ENCODE data around the gene ASXL1.
"Not testable (repeated sequence)": the region's sequence is repeated elsewhere in the genome, so short reads cannot be mapped to it uniquely, and the experiment has no call there.

ASXL1 gene

DNA sequence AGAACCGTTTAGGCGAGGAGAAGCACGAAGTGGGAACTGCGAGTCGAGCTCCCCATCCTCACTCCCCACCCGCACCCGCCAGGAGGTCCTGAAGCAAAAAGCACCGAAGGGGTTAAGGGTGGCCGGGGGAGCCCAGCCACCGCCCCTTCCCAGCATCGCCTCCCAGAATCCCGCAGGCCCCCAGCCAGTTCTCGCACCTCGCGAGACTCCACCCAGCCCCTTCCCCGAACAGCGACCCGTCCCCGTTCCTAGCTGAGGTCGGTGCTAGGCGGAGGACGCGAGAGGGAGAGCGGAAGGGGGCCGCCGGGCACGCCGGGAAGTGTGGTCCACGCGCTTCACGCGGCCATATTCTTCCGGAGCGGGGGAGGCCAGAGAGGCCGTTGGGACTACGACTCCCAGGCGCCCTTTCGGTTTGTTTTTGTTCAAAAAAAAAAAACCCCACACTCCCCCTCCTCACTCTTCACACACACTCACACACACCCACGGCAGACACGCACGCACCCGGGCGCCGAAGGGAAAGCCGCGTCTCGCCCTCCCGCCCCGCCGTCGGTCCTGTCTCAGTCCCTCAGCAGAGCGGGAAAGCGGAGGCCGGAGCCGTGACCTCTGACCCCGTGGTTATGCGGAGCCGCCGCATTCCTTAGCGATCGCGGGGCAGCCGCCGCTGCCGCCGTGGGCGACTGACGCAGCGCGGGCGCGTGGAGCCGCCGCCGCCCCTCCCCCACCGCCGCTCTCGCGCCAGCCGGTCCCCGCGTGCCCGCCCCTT, at the start of gene ASXL1:
TSS of gene ASXL1 (plus strand) at position 463 of the 763 bp plus-strand sequence. CDS start 445 bp downstream, outside the sequence.
- DNase-seq (ENCODE audit: low read depth): peak; percentile 87

DNA sequence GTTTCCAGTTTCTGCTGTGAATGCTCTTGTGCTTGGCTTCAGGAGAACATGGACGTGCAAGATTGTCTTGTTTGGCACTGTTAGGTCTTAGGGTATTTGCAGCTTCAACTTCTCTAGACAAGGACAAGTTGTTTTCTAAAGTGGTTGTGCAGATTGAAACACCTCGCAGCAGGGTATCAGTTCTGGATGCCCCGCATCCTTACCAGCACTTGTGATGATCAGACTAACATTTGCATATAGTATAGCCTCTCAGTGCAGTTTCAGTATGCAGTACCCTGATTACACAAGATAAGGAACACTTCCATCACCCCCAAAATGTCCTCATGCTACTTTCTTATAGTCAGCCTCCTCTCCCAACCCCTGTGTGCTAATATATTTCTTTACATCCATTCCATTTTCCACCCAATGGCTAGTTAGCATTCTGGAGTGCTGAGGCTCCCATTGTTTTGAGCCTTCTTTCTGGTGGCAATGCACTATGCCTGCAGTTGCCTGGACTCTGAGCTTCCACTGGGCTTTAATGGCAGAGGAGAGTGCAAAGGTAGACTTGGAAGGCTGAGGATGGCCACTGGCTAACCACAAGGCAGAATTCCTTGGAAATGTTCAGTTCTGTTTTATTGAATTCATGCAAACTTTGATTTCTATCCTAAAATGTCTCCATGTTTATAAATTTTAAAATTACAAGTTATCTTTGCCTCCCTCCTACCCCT, 45.3 kb upstream of the ASXL1 start:
- DNase-seq (ENCODE audit: low read depth): no peak

DNA sequence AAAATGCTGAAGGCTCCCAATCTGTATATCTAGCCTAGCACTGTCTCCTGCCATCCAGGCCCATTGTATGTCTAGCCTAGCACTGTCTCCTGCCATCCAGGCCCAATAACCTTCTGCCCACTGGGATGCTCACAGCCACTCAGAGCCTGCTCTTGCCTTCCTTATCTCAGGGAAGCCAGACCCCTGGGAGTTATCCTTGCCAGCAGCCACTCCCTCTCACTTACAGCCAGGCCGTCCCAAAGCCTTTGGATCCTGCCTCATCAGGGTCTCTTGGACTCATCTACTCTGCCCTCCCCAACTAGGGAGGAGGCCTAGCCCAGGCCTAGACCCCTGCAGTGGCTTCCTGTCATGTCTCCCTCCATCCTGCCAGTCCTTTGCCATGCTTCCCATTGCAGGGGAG, 43.4 kb upstream of the ASXL1 start:
- no peak for DNase-seq (ENCODE audit: low read depth)

DNA sequence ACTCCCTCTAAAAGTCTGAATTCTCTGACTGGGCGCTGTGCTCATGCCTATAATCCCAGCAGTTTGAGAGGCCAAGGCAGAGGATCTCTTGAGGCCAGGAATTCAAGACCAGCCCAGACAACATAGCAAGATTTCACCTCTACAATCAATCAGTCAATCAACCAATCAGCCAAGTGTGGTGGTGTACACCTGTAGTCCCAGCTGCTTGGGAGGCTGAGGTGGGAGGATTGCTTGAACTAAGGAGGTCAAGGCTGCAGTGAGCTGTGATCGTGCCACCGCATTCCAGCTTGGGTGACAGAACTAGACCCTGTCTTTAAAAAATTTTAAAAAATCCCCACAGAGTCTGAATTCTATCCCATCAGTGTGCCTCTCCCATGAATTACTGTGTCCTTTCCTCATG, 42.7 kb upstream of the ASXL1 start:
- DNase-seq (ENCODE audit: low read depth): no peak

DNA sequence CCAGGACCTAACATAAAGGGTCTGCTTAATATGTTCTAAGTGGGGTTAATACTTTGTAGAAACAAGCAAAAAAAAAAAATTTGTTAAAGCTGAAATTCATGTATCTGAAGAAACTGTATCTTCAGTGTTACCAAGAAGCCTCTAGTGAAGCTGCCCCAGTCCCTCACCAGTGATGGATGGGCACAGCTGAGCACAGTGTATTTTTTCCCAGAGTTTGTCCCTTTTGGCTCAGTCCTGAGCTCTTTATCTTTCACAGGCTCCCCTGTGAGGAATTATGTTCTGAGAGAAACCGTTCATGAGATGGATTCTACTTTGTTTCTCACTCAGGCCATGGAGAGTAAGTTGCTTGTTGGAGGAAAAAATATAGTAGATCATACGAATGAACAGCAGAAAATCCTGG, 42.2 kb upstream of the ASXL1 start:
- DNase-seq (ENCODE audit: low read depth): no peak

DNA sequence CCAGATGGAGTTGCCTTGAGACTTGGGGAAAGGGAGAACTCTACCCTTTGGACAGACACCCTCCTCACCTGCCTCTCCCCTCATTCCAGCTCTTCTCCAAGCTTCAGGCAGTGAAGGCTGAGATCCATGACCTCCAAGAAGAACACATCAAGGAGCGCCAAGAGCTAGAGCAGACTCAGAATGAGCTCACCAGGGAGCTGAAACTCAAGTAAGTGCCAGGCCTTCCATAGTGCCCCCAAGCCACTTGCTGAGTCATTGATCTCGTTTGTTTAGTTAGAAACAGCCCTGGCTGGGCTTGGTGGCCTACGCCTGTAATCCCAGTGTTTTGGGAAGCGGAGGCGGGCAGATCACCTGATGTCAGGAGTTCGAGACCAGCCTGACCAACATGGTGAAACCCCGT, 41.5 kb upstream of the ASXL1 start:
- no peak for DNase-seq (ENCODE audit: low read depth)

DNA sequence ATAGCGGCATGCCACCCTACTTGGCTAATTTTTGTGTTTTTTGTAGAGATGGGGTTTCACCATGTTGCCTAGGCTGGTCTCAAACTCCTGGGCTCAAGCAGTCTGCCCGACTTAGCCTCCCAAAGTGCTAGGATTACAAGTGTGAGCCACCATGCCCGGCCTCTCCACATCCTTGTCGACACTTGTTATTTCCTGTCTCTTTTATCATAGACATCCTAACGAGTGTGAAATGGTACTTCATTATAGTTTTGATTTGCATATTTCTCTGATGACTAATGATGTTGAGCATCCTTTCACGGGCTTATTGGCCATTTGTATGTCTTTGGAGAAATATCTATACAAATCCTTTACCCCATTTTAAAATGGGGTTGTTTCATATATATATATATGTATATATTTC, 39.0 kb upstream of the ASXL1 start:
- no peak for DNase-seq (ENCODE audit: low read depth)

DNA sequence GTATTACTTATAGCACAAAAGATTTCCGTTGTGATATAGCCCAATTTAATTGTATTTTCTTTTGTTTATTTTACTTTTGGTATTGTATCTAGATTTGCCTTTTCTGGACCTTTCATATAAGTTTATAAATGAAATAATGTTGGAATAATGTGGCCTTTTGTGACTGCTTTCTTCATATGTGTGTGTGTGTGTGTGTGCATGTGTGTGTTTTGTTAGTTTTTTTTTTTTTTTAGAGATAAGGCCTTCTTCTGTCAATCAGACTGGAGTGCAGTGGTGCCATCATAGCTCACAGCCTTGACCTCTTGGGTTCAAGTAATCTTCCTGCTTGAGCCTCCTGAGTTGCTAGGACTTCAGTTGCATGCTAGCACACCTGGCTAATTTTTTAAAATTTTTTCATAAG, 37.8 kb upstream of the ASXL1 start:
- DNase-seq (ENCODE audit: low read depth): no peak

DNA sequence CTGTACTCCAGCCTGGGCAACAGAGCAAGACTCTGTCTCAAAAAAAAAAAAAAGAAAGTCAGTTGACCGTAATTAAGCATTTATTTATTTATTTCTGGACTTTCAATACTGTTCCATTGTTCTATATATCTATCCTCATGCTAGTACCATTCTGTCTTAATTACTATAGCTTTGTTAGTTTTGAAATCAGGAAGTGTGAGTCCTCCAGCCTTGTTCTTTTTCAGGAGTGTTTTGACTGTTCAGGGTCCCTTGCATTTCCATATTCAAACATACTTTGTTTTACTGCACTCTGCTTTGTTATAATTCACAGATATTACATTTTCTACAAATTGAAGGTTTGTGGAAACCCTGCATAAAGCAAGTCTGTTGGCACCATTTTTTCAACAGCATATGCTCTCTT, 36.7 kb upstream of the ASXL1 start:
- no peak for DNase-seq (ENCODE audit: low read depth)

DNA sequence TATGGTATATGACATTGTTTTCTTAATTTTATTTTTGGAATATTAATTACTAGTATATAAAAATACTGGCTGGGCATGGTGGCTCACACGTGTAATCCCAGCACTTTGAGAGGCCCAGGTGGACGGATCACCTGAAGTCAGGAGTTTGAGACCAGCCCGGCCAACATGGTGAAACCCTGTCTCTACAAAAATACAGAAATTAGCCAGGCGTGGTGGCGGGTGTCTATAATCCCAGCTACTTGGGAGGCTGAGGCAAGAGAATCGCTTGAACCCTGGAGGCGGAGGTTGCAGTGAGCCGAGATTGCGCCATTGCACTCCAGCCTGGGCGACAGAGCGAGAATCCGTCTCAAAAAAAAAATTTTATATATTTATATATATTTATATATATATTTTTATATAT, 35.9 kb upstream of the ASXL1 start:
- not testable (repeated sequence) for DNase-seq (ENCODE audit: low read depth)

DNA sequence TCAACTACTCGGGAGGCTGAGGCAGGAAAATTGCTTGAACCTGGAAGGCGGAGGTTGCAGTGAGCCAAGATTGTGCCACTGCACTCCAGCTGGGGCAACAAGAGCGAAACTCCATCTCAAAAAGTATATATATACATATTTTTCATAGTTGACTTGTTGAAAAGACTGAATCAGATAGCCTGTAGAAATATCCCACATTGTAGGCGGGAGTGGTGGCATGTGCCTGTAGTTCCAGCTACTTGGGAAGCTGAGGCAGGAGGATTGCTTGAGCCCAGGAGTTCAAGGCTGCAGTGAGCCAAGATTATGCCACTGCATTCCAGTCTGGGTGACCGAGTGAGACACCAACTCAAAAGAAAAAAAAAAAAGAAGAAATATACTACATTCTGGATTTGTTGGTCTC, 34.4 kb upstream of the ASXL1 start:
- not testable (repeated sequence) for DNase-seq (ENCODE audit: low read depth)

DNA sequence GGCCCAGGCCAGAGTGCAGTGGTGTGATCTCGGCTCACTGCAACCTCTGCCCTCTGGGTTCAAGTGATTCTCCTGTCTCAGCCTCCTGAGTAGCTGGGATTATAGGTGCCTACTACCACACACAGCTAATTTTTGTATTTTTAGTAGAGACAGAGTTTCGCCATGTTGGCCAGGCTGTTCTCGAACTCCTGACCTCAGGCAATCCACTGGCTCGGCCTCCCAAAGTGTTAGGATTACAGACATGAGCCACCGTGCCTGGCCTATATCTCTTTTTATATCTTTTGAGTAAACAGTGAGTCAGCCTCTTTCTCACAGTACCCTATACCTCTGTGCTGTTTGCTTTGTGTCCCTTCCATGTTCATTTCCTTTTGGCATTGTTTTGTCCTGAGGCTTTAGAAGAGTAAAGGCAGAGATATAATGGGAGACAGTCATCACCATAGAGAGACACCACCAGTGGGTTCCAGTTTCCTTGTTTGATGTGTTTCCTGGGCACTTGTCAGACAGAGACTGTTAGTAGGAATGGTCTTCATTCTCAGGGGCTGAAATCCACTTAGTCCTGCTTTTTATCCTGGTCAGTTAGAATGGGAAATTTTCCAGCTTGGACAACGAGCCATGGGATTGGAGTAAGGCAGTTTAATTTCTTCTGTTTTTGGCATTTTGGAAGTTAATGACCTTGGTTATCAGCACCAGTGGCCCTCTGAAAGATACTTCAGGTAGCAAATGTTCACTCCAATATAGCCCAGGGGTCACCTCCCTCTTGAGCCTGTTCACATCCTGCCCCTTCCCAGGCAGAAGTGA, 32.2 kb upstream of the ASXL1 start:
- DNase-seq (ENCODE audit: low read depth): no peak

DNA sequence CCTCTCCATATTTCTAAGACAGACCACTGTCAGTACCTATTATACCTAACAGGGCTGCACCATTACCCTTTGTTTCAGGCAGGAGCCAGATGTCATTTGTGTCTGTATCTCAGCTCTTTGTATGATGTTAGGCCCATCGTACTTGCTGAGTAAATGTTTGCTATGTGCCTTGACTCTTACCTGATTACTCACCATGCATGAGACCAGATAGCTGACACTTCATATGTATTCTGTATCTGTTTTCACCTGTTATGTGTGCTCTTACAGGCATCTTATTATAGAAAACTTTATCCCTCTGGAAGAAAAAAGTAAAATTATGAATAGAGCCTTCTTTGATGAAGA, 31.7 kb upstream of the ASXL1 start:
- DNase-seq (ENCODE audit: low read depth): no peak

DNA sequence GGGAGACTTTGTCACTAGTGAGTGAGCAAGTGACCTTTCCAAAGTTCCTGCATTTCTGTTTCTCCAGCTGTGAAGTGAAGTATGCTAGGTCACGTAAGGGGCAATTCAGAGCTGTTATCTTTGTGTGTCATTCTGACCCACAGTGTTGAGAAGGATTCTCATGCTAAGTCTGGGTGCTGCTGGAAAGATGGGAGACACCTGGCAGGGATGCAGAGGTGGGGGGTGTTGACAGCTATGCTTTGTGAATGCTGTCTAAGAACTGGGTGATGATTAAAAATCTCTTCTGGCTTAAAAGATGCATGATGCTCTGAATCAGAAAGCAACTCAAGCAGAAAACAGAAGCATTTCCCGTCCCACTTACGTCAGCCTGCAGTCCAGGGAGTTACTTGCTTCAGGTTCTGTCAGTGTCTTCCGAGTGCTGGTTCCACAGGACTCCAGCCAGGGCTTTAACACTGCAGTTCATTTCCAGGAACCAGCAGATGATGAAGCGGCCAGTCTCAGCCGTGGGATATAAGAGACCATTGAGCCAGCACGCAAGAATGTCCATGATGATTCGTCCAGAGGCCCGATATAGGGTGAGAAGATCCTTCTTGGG, 30.9 kb upstream of the ASXL1 start:
- no peak for DNase-seq (ENCODE audit: low read depth)

DNA sequence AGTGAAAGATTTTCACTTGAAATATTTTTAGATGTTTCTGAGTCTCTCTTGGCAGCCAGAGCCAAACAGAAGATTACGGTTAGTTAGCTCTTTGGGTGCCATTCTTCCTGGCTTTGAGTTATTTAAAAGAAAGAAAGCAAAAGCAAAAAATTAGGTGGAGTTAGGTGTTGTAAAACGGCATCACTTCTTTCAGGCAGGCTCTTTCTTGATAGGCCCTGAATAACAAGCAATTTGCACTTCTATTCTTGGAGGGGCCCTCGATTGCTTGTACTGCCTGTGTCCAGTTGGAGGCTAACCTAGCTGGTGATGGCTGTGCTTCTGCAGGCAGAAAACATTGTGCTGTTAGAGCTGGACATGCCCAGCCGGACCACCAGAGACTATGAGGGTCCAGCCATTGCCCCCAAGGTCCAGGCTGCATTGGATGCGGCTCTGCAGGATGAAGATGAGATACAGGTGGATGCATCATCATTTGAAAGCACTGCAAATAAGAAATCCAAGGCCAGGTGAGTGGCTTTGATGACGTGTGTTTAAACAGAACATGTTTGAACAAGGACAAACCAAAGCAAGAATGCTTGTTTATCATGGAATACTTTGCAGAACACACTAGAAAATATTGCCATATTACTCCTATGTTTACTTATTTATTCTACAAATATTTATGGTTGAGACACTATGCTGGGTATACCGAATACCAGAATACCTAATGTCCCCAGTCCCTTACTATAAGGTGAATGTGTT, 28.1 kb upstream of the ASXL1 start:
- DNase-seq (ENCODE audit: low read depth): no peak

DNA sequence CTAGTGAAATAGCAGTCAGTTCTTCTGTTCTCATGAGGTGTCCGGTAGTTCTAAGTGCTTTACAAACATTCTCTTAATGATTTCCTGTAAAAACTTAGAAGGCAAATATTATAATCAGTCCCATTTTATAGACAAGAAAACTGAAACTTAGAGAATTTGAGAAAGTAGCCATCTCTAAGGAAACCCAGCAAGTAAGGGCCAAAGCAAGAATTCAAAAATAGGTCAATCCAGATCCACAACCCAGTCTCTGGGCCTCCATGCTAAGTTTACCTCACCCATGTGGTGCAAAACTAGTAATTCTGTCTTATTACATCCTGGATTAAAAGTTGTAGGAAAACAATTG, 27.6 kb upstream of the ASXL1 start:
- no peak for DNase-seq (ENCODE audit: low read depth)

DNA sequence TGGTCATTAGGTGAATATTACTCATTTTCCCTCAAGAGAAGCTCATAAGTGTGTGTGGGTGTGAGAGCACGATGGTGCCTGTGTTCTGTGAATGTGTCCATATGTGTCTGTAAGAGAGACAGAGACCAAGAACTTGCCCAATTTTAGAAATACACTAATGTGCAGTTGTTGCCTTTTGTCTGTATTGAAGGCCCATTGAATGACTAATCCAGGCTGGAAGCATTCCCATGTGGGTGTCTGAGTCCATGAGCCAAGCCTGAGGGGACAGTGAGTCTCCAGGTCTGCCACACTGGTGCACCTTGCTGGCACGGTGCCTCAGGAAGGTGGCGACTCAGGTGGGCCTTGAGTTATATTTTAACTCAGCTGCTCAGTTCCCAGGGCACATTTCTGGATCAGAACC, 25.5 kb upstream of the ASXL1 start:
- DNase-seq (ENCODE audit: low read depth): no peak

DNA sequence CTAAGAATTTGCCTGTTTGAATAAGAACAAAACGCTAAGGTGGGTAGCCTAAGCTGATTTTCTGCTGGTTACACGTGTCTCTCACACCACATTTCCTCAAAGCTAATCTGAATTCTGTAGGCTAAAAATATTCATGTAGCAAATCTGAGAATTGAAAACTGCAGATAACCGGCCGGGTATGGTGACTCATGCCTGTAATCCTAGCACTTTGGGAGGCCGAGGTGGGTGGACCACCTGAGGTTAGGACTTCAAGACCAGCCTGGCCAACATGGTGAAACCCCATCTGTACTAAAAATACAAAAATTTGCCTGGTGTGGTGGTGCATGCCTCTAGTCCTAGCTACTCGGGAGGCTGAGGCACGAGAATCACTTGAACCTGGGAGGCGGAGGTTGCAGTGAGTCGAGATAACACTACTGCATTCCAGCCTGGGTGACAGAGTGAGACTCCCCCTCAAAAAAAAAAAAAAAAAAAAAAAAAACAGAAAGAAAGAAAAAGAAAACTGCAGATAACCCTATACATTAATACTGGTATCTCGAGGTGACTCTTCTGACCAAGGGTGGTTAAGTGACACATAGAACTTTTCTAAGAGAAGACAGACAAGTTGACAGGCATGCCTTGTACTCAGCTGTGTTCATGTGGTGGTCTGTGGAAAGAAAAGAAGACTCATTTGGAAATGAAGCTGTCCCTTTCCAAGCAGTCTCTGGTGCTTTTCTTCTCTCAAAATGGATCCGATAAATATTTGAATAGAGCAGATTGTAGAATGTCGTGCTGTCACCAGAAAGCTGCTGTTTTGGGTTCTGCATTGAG, 24.7 kb upstream of the ASXL1 start:
- no peak for DNase-seq (ENCODE audit: low read depth)

DNA sequence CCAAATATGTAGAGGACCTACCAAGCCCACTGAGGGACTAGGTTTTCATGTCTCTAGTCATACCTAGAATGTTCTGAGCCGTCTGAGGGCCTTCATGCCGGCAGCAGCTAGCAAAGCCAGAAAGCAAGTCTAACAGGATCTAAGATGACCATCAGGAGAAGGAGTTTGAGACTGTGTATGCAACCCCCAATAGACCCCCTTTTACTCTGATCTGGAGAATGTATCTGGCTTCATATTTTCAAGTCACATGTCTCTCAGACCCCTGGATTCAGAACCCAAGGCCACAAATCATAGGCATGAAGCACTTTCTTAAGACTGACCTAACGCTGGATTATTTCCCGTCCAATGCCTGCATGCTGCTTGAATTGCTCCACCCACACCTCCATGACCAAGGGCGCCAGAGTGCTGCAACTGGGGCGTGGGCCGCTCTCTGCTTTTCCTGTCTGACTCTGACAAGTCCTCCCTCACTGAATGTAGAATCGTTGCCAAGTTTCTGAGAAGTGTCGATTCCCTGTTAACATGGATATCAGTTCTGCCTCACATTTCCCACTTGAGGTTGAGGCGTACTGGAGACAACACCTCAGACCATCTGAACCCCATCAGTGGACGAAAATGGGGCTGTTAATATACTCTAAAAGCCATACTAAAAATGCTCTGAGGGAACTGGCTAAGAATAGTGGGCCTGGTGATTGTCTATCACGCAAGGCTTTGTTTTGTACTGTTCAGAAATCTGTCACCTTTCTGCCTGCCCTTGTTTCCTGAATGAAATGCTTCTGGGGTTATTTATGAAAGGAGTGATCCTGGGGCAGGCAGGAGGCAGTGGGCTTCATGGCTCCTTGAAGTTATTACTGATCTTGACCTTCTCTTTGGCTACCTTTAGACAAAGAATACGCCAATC, 23.9 kb upstream of the ASXL1 start:
- no peak for DNase-seq (ENCODE audit: low read depth)

DNA sequence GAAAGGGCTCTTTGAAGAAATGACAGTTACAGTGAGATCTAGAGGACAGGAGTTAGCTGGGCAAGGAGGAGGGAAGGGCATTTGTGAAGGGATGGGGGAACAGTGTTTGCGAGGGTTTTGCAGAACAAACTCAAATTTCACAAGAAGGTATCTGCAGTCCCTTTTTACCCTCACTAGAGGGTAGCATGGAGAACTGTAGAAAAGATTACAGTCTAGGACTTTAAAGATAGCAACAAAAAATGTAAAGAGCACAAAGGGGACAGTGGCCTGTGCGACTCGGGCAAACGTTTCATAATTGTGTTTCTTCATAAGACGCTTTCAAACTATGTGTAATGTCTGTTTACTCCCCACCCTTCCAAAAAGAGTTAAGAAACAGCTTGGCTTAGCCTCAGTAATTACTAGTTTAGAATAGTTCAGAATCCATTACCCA, 21.2 kb upstream of the ASXL1 start:
- no peak for DNase-seq (ENCODE audit: low read depth)
